DLD1 (cell line): ENCODE measurements around the gene LRAT.

Source experiments
- in situ Hi-C: cut with HindIII; loops from 2 replicates; pipeline ENCODE4 v1.10.0; 2017; ENCODE audit warnings: low sequenced_read_pairs

LRAT gene

DNA sequence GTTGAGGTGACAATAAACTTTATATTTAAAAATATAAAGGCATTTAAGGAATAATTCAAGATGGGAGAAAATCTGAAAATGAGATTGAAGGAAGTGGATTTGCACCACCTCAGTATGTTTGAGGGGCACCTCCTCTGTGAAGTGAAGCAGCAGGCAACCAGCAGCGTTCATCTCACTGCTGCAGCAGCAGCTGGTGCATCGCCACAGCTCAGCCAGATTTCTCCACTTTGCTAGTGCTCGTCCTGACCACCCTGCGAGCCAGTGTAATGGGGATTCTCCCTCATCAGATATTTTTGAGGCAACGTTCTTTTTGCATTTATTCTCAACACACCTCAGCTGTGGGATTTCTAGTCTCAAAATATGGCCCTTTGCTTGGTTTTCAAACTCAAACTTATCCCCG lies 13.9 kb downstream of the LRAT start:
- in situ Hi-C loops, result no loop called here

DNA sequence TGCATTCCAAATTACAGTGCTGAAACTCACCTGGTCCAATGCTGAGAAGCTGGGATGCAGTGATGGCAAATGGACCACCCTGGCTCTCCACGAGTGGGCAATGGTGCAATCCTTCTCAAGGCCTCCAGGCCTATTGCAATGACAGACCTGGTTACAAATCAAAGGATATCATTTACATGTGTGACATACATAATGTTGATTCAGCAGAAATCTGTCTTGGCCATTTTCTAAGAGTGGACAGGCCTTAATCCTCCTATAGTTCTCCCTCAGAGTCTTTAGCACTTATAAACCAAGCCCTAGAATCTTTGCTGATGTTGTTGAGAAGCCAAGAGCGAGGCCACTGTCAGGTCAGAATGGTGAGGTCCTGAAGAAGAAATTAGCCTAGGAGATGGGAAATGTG lies 17.1 kb downstream of the LRAT start:
- in situ Hi-C loops, result no loop called here

DNA sequence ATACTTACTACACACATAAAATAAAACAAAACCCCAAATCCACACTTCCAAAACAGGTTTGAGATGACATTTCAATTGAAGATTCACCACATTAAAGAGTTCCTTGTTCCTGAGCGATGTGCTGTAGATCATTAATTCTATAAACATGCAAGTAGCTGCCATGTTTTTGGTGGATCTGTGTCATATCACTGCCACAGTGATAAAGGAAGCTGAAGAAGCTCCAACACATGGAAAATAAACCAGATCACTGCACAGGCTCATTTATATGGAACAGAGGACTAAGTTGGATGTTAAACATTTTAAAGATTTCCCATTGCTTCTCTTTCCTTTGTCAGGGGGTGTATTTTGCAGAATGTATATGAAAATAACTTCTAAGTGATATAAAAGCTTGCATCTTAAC lies 34.5 kb downstream of the LRAT start:
- in situ Hi-C loops, result no loop called here

DNA sequence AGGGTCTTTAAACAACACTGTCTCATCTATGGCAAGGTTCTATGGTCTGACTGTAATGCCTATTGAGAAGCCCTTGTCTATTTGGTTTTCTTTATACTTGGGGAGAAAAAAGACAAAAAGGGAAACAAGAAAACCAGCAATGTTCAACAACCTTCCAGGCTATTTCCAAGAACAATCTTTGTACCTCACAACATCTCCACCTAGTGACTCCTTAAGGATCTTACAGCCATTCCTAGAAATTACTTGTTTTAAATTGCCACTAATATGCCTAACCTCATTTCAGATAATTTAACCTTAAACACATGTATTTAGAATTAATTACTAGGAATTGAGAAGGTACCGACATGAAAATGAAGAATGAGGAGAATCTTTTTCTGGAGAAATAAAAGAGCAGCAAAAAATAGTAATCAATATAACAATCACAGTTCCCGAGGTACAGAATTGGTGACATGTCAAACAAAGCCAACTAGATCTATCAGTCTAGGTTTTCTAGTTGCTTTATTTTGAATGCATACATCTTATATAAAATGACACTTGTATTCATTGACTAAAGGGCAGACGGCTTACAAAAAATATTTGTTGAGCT lies 35.7 kb downstream of the LRAT start:
- in situ Hi-C loops, result no loop called here

DNA sequence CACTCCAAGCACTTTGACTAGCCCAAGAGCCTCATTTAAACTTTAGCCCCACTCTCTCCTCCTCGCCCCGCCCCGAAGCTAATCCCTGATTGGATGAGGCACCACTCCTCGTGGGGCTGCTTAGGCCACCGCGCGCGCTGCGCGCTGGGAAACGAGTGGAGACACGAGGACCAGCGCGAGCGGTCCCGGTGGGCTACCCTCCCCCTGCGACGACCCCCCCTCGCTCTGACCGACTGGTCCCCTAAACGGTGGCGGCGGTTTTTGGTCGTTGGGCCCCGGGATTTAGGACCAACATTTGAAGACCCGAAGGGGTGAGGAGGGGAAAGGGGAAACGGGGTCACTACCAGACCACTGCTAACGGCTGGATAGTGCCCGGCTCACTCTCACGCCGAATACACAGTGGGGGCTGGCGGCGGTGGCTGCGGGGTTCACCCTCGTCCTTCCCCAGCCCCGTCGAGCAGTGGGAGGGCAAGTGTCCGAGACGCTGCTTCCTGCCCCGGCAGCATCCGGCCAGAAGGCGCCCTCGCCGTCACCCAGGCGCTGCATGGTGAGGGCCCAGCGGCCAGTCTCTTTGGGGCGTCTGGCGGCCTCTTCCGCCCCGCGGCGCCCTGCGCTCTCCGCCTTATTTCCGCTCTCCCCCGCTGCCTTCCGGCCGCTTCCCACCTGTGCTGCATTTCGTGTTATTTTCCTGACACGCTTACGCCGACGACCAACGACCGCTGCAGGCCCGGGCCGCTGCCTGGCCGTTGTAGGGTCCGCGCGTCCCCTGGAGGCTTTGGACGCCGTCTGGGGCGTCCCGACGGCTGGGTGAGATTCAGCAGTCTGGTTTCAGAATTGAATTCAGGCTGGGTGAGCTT lies 37.6 kb downstream of the LRAT start, which contains the start of gene RBM46:
Gene RBM46, plus strand, starts transcription at position 147 of the 857 bp plus-strand sequence. CDS start 15,481 bp downstream, outside the sequence.
- in situ Hi-C loops, result no loop called here

DNA sequence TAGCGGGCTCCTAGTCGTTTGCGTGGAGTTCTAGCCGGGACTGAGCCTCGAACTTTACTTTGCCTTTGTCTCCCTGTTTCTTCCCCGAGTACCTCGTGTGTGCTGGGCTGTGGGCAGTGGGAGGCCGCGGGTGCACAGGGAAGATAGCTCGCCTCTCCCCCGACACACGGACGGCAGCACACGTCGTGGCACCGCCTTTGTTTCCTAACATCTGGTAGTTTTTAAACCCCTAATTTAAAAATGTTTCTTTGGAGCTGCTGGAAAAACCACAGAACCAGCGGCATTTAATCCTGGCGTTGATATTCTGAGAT lies 38.1 kb downstream of the LRAT start:
- in situ Hi-C loops, result no loop called here
